Astrocyte (in vitro differentiated cells and primary cell): ENCODE results near the gene PRKCA.

Experiments used
- CTCF ChIP-seq: IDR thresholded peaks from 2 replicates; pipeline ENCODE4 v1.5.1; 2011; ENCODE audit warnings: low read depth, mild to moderate bottlenecking, inconsistent platforms, low read length, moderate library complexity; ENCODE audit not compliant: insufficient read depth
- EZH2 ChIP-seq: IDR thresholded peaks from 2 replicates; pipeline ENCODE4 v1.6.1; 2012; ENCODE audit warnings: mild to moderate bottlenecking, low read length, inconsistent platforms; ENCODE audit not compliant: insufficient read depth

GRCh38 chr17:66448026-66448639 is 145.7 kb downstream of the PRKCA start:
- TF ChIP-seq CTCF, result no peak
- no peak for TF ChIP-seq EZH2
